Pancreas (tissue), 10 donors: Measurements from ENCODE around the gene CRAMP1. TPM values are rescaled to one million over a fixed set of nuclear protein-coding genes. Genes with fewer than 3 reads are reported as not detected.

ENCODE experiments used
- ATAC-seq, 4 donors: fragments of 200-7000 bp; cut with Tn5 transposase; one replicate each; pipeline versions ENCODE4 v1.8.0 to v1.9.1; 2020; ENCODE audit warnings: mild to moderate bottlenecking in 4 of 4, moderate library complexity in 4 of 4
- DNase-seq, 6 donors: peaks; one replicate each; pipeline ENCODE4 v3.0.0-alpha.2; 2020
- FAIRE-seq: peaks from 2 replicates; lab custom pipeline; 2012; peaks lifted over from hg19 to GRCh38; lab: Jason Lieb, UNC
- H3K27ac ChIP-seq, 4 donors: fragments of 200-600 bp; sonication (generic); 1 replicate in 3 of 4; 2 replicates in 1 of 4; pipeline versions ENCODE4 v1.5.0 to v1.8.0; 2020
- H3K27me3 ChIP-seq, 4 donors: fragments of 200-600 bp; one replicate each; pipeline ENCODE4 v1.8.0; 2021
- H3K36me3 ChIP-seq, 3 donors: fragments of 200-600 bp; sonication (generic) in 1 of 3; one replicate each; pipeline versions ENCODE4 v1.5.0 to v1.8.0; 2020 to 2021
- H3K4me1 ChIP-seq, 3 donors: fragments of 200-600 bp; one replicate each; pipeline ENCODE4 v1.8.0; 2021
- H3K4me3 ChIP-seq, 4 donors: fragments of 200-600 bp; sonication (generic) in 2 of 4; one replicate each; pipeline versions ENCODE4 v1.5.0 to v1.8.0; 2020 to 2021
- H3K9me3 ChIP-seq, 4 donors: fragments of 200-600 bp; one replicate each; pipeline ENCODE4 v1.8.0; 2021
- CTCF ChIP-seq, 4 donors: fragments of 200-600 bp; sonication (generic) in 3 of 4; IDR thresholded peaks; one replicate each; pipeline versions ENCODE4 v1.5.0 to v1.8.0; 2021; ENCODE audit warnings: antibody characterized with exemption in 4 of 4
- WGBS, 2 donors: extraction: QIAGEN DNeasy Blood & Tissue Kit; methylation state at CpG; one replicate each; pipeline ENCODE4 v1.1.7; 2013; 5-methylcytosine and 5-hydroxymethylcytosine counted together
- intact Hi-C, 3 donors: fragments of 100-400 bp; cut with DNase I; formaldehyde crosslinking; loops; one replicate each; pipeline versions ENCODE4 v1.11.1 to v1.14.2; 2022
- polyA plus RNA-seq, 2 donors: library from polyadenylated mRNA; stranded (reverse); fragments of 200-250 nt; gene quantifications; one replicate each; pipeline ENCODE4 v1.2.3, GENCODE V29; 2013
- total RNA-seq, 6 donors: library from RNA; stranded (reverse); fragmentation: NEBNext Ultra II Directional in 4 of 6; extraction: Animal tissue kit (Norgen Biotek cat#: 25700) in 4 of 6; gene quantifications; one replicate each; pipeline versions ENCODE4 v1.2.1 to v1.2.4, GENCODE V29; 2021 to 2023
- donor health status: healthy with polysubstance abuse.
- donor health status: DM: no; HTN: no; CAD: no; lungs with moderate emphysema.
- donor health status: DM: no; HTN: no; CAD: no.
- donor health status: control.
- donor health status: control.
- donor health status: Bipolar disorder and iron deficiency.
- donor health status: DM: yes; HTN: yes; CAD: no.
- donor health status: DM: no; HTN: no; CAD: no.
- donor health status: DM: no; HTN: no; CAD: no.
- donor health status: DM: yes; HTN: yes; CAD: no.

Gene CRAMP1
- total and polyA plus RNA-seq, 8 donors: 4.6 to 16.2 (median 7.2) TPM

GRCh38 chr16:1670371-1670770, 58.2 kb downstream of the CRAMP1 start:
- intact Hi-C loops: no loop called here
- no peak for FAIRE-seq
- H3K9me3 ChIP-seq: no peaks in the 10 kb centered on the region
- 96 to 98% methylated on average over 19 of the region's 19 CpGs for WGBS, 2 donors
- H3K4me1 ChIP-seq: no peaks in the 10 kb centered on the region
- ATAC-seq: no peak
- peak in 1 of 6 donors; percentile 36 for DNase-seq
- no peak for TF ChIP-seq CTCF (IDR thresholded peaks at IDR 0.05)
- peaks cover 4 to 72% (median 28%) of the 10 kb centered on the region in 3 donors for H3K36me3 ChIP-seq
- no peak overlapping the region for H3K4me3 ChIP-seq
- no peaks in the 10 kb centered on the region for H3K27me3 ChIP-seq
- no peak overlapping the region for H3K27ac ChIP-seq

GRCh38 chr16:1670866-1671265, 58.7 kb downstream of the CRAMP1 start:
- ATAC-seq (no peak), FAIRE-seq (no peak), DNase-seq (peak in 1 of 6 donors; percentile 29)
- Histone ChIP-seq H3K4me3 (no peak overlapping the region), H3K9me3 (no peaks in the 10 kb centered on the region), H3K27ac (no peak overlapping the region), H3K4me1 (no peaks in the 10 kb centered on the region), H3K27me3 (no peaks in the 10 kb centered on the region), H3K36me3 (peaks cover 4 to 68% (median 27%) of the 10 kb centered on the region in 3 donors)
- intact Hi-C loops: no loop called here
- no peak for TF ChIP-seq CTCF (IDR thresholded peaks at IDR 0.05)
- 90 to 95% methylated on average over 7 of the region's 7 CpGs for WGBS, 2 donors

GRCh38 chr16:1673424-1674151, 61.4 kb downstream of the CRAMP1 start:
- Histone ChIP-seq H3K27me3 (no peaks in the 10 kb centered on the region), H3K36me3 (peaks cover 4 to 44% (median 20%) of the 10 kb centered on the region in 3 donors), H3K4me1 (peaks cover 0 to 4% (median 0%) of the 10 kb centered on the region in 3 donors), H3K27ac (no peak overlapping the region), H3K9me3 (no peaks in the 10 kb centered on the region), H3K4me3 (no peak overlapping the region)
- DNase-seq: peak in 1 of 6 donors; percentile 36
- intact Hi-C loops: no loop called here
- FAIRE-seq: no peak
- TF ChIP-seq CTCF (IDR thresholded peaks at IDR 0.05): no peak
- 91 to 94% methylated on average over 26 of the region's 26 CpGs for WGBS, 2 donors
- no peak for ATAC-seq

GRCh38 chr16:1674306-1674705, 62.1 kb downstream of the CRAMP1 start:
- H3K27me3 ChIP-seq: no peaks in the 10 kb centered on the region
- FAIRE-seq (no peak), ATAC-seq (no peak), DNase-seq (peak in 1 of 6 donors; percentile 28)
- TF ChIP-seq CTCF (IDR thresholded peaks at IDR 0.05): no peak
- peaks cover 4 to 37% (median 15%) of the 10 kb centered on the region in 3 donors for H3K36me3 ChIP-seq
- WGBS, 2 donors: 84 to 88% methylated on average over 7 of the region's 7 CpGs
- H3K9me3 ChIP-seq: no peaks in the 10 kb centered on the region
- no peak overlapping the region for H3K4me3 ChIP-seq
- no peak overlapping the region for H3K27ac ChIP-seq
- intact Hi-C loops: no loop called here
- peaks cover 0 to 9% (median 4%) of the 10 kb centered on the region in 3 donors for H3K4me1 ChIP-seq
